ENCODE measurements around the gene TP53BP2. TPM values are rescaled to one million over a fixed set of nuclear protein-coding genes. Genes with fewer than 3 reads are reported as not detected.

TP53BP2 gene
- total RNA-seq, 4 donors from 2014 or later, result 25.6 to 66.7 (median 50.8) TPM

- DNase-seq, result no peak
- Histone ChIP-seq H3K4me3 (no peak overlapping the region), H3K4me1 (no peaks in the 10 kb centered on the region), H3K27ac (no peak overlapping the region), H3K27me3 (no peaks in the 10 kb centered on the region), H3K36me3 (no peaks in the 10 kb centered on the region), H3K9me3 (no peaks in the 10 kb centered on the region)
- TF ChIP-seq POLR2A (IDR thresholded peaks at IDR 0.05) (no peak), CTCF (IDR thresholded peaks at IDR 0.05) (no peak)
- intact Hi-C loops (cut with DNase I; ENCODE audit: low total_unique reads), result no loop called here
These were observed 52.0 kb downstream of the TP53BP2 start for GRCh38 chr1:223793716-223794115.

GRCh38 chr1:223792046-223792445 is 53.7 kb downstream of the TP53BP2 start:
- no peaks in the 10 kb centered on the region for H3K27me3 ChIP-seq
- H3K36me3 ChIP-seq, result no peaks in the 10 kb centered on the region
- DNase-seq, result no peak
- H3K4me3 ChIP-seq, result no peak overlapping the region
- H3K9me3 ChIP-seq, result no peaks in the 10 kb centered on the region
- no peaks in the 10 kb centered on the region for H3K4me1 ChIP-seq
- no peak for TF ChIP-seq POLR2A (IDR thresholded peaks at IDR 0.05)
- no peak for TF ChIP-seq CTCF (IDR thresholded peaks at IDR 0.05)
- intact Hi-C loops (cut with DNase I; ENCODE audit: low total_unique reads), result no loop called here
- H3K27ac ChIP-seq, result no peak overlapping the region

- intact Hi-C loops (cut with DNase I; ENCODE audit: low total_unique reads), result no loop called here
- no peak for DNase-seq
- Histone ChIP-seq H3K27me3 (no peaks in the 10 kb centered on the region), H3K36me3 (no peaks in the 10 kb centered on the region), H3K4me1 (no peaks in the 10 kb centered on the region), H3K9me3 (no peaks in the 10 kb centered on the region), H3K27ac (no peak overlapping the region), H3K4me3 (no peak overlapping the region)
- TF ChIP-seq POLR2A (IDR thresholded peaks at IDR 0.05) (no peak), CTCF (IDR thresholded peaks at IDR 0.05) (no peak)
These were observed 56.9 kb downstream of the TP53BP2 start for GRCh38 chr1:223788746-223789415.

- peak overlapping the region in 1 of 2 donors; percentile 67 for H3K27ac ChIP-seq
- no peaks in the 10 kb centered on the region for H3K9me3 ChIP-seq
- H3K4me3 ChIP-seq, result no peak overlapping the region
- DNase-seq, result no peak
- no peaks in the 10 kb centered on the region for H3K27me3 ChIP-seq
- no peaks in the 10 kb centered on the region for H3K36me3 ChIP-seq
- TF ChIP-seq POLR2A (IDR thresholded peaks at IDR 0.05) (no peak), CTCF (IDR thresholded peaks at IDR 0.05) (no peak)
- intact Hi-C loops (cut with DNase I; ENCODE audit: low total_unique reads), result no loop called here
- no peaks in the 10 kb centered on the region for H3K4me1 ChIP-seq
These were observed 59.9 kb downstream of the TP53BP2 start for GRCh38 chr1:223785808-223786207.

- no peak overlapping the region for H3K27ac ChIP-seq
- no peaks in the 10 kb centered on the region for H3K36me3 ChIP-seq
- no peaks in the 10 kb centered on the region for H3K9me3 ChIP-seq
- no peak for TF ChIP-seq CTCF (IDR thresholded peaks at IDR 0.05)
- H3K4me1 ChIP-seq, result no peaks in the 10 kb centered on the region
- H3K4me3 ChIP-seq, result no peak overlapping the region
- intact Hi-C loops (cut with DNase I; ENCODE audit: low total_unique reads), result no loop called here
- H3K27me3 ChIP-seq, result no peaks in the 10 kb centered on the region
- no peak for DNase-seq
These were observed 61.2 kb downstream of the TP53BP2 start for GRCh38 chr1:223784541-223784940.

Measured in uterus (tissue), 4 donors.